Gastroesophageal sphincter (tissue), 3 donors: ENCODE results near the gene ALG10B.
"Not testable (repeated sequence)": the region's sequence is repeated elsewhere in the genome, so short reads cannot be mapped to it uniquely, and the experiment has no call there.

ENCODE experiments used
- EP300 ChIP-seq: sonication (generic); formaldehyde crosslinking; IDR thresholded peaks from one replicate; pipeline ENCODE4 v1.6.1; 2017; ENCODE audit warnings: antibody characterized with exemption, mild to moderate bottlenecking
- POLR2A ChIP-seq, 2 donors: fragments of 450-650 bp; IDR thresholded peaks; one replicate each; pipeline ENCODE4 v1.6.1; 2017; ENCODE audit warnings: antibody characterized with exemption in 2 of 2, mild to moderate bottlenecking in 2 of 2, moderate library complexity in 1 of 2
- POLR2AphosphoS5 ChIP-seq: sonication (generic); formaldehyde crosslinking; IDR thresholded peaks from one replicate; pipeline ENCODE4 v1.6.1; 2017; ENCODE audit warnings: antibody characterized with exemption
- TF ChIP-seq, protein P1 (sequence below), 4 experiments: fragments of 200-600 bp in 2 of 4; fragments of 450-650 bp in 2 of 4; sonication (generic) in 1 of 4; IDR thresholded peaks; one replicate each; pipeline ENCODE4 v1.5.1; 2017 to 2019; ENCODE audit warnings: antibody characterized with exemption in 4 of 4, mild to moderate bottlenecking in 2 of 4, moderate library complexity in 2 of 4

DNA sequence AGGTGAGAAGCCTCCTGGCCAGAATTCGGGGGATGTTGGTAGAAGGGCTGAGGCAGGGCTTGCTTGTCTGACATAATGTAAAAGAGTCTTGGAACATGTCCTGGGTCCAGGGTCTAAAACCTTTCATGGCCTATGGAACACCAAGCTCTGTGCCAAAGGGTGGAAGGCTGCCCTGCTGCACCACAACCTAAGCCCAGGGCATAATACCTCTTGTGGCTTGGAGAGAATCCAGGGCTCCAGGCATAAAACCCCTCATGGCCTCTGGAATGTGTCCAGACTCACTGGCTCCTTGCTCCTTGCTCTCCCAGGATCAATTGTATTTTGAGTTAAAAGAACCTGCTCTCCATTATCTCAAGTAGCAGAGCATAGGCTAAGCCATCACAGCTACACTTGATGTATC, 27.3 kb downstream of the ALG10B start:
- TF ChIP-seq, protein P1, sequence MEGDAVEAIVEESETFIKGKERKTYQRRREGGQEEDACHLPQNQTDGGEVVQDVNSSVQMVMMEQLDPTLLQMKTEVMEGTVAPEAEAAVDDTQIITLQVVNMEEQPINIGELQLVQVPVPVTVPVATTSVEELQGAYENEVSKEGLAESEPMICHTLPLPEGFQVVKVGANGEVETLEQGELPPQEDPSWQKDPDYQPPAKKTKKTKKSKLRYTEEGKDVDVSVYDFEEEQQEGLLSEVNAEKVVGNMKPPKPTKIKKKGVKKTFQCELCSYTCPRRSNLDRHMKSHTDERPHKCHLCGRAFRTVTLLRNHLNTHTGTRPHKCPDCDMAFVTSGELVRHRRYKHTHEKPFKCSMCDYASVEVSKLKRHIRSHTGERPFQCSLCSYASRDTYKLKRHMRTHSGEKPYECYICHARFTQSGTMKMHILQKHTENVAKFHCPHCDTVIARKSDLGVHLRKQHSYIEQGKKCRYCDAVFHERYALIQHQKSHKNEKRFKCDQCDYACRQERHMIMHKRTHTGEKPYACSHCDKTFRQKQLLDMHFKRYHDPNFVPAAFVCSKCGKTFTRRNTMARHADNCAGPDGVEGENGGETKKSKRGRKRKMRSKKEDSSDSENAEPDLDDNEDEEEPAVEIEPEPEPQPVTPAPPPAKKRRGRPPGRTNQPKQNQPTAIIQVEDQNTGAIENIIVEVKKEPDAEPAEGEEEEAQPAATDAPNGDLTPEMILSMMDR (IDR thresholded peaks at IDR 0.05) = not testable (repeated sequence)
- not testable (repeated sequence) for TF ChIP-seq POLR2A (IDR thresholded peaks at IDR 0.05); POLR2AphosphoS5; EP300
